KOPT-K1 (cell line): Measurements from ENCODE around the gene CR1L.
"Not testable (repeated sequence)": the region's sequence is repeated elsewhere in the genome, so short reads cannot be mapped to it uniquely, and the experiment has no call there.

Experiments used
- H3K27ac ChIP-seq: fragments of 200-600 bp; sonication (generic); 2 replicates; pipeline ENCODE4 v1.5.1; 2016; ENCODE audit warnings: antibody characterized with exemption, mild to moderate bottlenecking, low read depth, low read length; ENCODE audit not compliant: poor library complexity, severe bottlenecking
- H3K36me3 ChIP-seq: fragments of 200-600 bp; sonication (generic); 2 replicates; pipeline ENCODE4 v1.5.1; 2017; ENCODE audit warnings: antibody characterized with exemption, mild to moderate bottlenecking, low read length, moderate library complexity; ENCODE audit not compliant: insufficient read depth
- H3K9me3 ChIP-seq: fragments of 200-600 bp; sonication (generic); 2 replicates; pipeline ENCODE4 v1.5.1; 2017; ENCODE audit warnings: antibody characterized with exemption, low read length, mild to moderate bottlenecking; ENCODE audit not compliant: insufficient read depth, poor library complexity, severe bottlenecking

The CR1L gene

GRCh38 chr1:207742850-207743555 lies 98.1 kb downstream of the CR1L start:
- no peaks in the 10 kb centered on the region for H3K36me3 ChIP-seq
- H3K9me3 ChIP-seq: no peaks in the 10 kb centered on the region
- H3K27ac ChIP-seq: no peak overlapping the region

GRCh38 chr1:207744000-207744534 lies 99.1 kb downstream of the CR1L start:
- no peak overlapping the region for H3K27ac ChIP-seq
- no peaks in the 10 kb centered on the region for H3K36me3 ChIP-seq

DNA sequence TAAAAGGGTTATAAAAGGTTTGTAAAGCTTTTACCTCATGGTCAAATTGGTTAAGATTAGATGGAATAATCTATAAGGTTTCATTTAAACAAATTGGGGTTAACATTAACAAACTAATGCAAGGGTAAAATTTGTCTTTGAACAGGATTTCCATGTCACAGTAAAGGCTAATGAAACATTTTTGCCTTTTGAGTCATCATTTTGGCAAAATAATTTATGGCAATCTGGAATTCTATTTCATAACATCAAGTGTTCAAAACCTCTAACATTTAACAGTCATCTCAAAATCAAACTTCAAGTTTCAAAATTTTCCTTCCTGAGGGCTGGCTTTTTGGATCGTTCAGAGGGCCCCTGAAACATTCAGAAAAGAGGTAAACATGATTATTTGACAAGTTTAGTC lies 100.4 kb downstream of the CR1L start:
- no peaks in the 10 kb centered on the region for H3K9me3 ChIP-seq
- no peak overlapping the region for H3K27ac ChIP-seq
- H3K36me3 ChIP-seq: no peaks in the 10 kb centered on the region

More at GRCh38 chr1:207744000-207744534, 99.1 kb downstream of the CR1L start:
- H3K9me3 ChIP-seq: no peaks in the 10 kb centered on the region

DNA sequence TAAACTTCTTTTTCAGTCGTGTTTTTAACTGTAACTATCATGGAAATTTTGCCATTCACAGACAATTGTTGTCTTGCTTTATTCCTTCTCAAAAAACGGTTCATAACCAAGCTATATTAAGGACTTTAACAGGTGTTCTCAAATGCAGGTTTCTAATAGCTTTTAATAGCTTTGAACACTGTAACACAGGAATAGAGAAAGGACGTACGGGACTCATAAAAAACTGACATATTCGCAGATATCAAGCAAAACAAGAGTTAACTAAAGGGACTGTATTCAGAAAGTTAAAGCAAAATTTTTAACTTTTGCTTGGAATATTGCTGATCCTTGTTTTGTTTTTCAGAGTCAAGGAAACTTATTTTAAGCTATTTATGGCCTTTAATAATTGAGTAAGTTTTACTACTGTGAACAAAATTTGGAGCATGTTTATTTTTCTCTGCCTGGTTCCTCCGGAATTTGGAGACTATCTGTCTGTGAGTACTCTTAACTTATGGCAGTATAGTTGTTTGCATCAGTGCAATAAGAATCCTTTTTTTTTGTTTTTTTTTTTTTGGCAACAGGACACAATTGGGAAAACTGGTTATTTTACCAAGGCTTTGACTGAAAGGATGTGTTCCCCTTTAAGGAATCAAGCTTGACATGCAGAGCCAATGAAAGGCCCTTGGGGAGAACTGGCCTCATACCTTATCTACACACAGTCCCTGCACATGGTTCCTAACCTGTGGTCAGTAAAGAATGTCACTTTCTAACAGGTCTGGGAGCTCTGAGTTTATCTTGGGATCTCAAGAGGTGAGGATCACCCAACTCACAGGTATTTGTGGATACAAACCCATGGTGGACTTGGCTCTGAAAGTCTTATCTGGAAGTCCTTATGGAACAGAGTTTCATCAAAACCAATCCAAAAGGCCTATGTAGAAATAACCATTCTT lies 101.2 kb downstream of the CR1L start:
- no peaks in the 10 kb centered on the region for H3K9me3 ChIP-seq
- no peaks in the 10 kb centered on the region for H3K36me3 ChIP-seq
- H3K27ac ChIP-seq: no peak overlapping the region

DNA sequence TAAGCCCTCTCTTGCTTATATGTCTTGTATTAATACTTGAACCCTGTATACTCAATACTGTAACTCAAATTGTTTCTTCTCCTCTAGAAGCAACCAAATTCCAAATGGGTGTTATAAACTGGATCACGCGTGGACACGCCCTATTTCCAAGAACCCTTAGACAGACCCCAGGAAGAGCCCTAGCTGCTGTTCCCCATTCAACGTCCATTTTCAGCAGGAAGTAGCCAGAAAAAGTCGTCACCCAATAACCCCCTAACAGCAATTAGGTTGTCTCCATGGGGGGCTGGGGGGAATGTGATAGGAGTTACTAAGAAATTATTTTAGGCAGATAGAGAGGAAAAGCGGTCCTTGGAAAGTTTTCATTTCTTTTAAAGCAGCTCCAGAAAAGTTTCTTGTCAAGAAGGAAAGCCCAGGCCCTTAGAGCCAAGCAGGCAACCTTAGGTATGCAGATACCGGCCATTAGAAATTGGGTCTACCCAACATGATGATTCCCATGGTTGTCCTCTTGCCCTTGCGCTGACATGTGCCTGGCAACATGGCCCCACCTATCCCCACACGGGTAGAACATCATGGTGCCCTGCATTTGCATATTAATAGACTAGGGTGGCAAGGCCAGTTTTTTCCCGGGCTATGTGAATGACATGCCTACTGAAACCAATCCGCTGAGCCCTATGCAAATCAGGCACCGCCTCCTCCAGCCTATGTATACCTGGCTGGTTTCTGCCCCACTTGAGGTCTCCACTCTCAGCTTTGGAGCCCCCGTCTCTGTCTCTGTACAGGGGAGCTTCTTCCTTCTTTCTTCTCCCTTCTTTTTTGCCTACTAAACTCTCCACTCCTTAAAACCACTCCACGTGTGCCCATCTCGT lies 102.9 kb downstream of the CR1L start:
- Histone ChIP-seq H3K36me3 (no peaks in the 10 kb centered on the region), H3K27ac (peak overlapping the region; percentile 58), H3K9me3 (no peaks in the 10 kb centered on the region)

DNA sequence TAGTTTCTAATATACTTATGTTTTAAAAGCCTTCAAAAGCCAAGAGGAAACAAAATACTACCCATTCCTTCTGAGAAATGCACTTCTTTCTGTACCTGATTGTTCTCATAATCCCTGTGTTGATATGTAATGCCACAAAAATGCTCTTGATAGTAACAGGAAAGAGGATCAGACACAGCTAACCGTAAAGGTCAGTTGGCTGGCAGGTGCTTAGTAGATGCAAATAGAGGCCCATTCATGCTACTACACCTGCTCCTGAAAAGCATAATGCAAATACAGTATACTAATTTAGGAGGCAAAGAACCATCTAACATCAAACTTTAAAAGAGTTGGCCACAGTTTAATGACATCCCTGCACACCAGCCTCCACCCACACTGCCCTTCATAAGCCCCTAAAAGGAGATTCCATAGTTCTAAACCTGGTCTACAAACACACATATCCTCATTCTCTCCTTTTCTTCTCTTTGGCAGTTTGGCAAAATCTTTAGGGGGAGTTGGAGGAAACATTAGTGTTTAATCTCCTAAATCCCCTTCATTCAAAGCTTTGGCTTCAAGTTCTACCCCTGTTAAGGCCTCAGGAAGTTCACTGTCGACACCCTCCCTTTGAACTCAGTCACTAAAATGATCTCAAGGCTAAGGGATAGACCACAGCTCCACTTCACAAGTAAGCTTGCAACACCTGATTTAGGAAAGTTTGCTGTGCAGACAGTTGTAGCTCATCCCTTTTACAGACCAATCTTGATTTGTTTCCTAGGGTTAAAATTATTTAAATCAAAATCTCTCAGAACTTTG lies 104.0 kb downstream of the CR1L start:
- H3K27ac ChIP-seq: peak overlapping the region; percentile 58

DNA sequence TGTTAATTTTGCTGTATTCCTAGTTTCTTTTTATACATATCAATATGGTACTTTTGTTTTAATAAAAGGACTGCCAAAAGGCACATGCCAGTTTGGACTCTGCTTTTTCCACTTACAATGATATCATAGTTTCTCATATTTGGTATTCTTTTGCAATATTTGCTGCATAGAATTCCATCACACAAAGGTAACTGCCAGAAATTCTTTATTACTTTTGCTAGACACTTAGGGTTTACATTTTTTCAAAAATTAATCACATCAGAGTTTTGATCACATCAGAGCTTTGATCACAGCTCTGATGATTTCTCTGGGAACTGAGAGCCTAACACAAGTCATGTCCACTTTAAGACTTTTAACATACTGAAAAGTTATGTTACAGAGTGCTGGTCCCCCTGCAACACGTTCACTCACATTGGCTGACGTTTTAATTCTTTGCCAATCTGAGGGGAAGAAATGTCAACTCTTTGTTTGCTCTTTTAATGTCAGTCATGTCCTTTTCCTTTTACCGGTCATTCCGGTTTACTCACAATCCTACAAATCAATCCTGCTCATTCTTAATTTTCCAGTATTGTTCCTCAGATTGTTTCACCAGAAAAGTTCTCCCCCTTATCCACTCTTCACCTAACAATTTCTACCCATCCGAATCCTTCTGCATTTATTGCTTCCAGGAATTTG lies 105.8 kb downstream of the CR1L start:
- no peaks in the 10 kb centered on the region for H3K9me3 ChIP-seq
- no peaks in the 10 kb centered on the region for H3K36me3 ChIP-seq
- peak overlapping the region; percentile 91 for H3K27ac ChIP-seq

More for the DNA sequence above, 104.0 kb downstream of the CR1L start:
- Histone ChIP-seq H3K36me3 (no peaks in the 10 kb centered on the region), H3K9me3 (no peaks in the 10 kb centered on the region)

GRCh38 chr1:207751463-207751789 lies 106.5 kb downstream of the CR1L start:
- H3K36me3 ChIP-seq, H3K9me3 ChIP-seq: not testable (repeated sequence)
- peak overlapping the region; percentile 91 for H3K27ac ChIP-seq

DNA sequence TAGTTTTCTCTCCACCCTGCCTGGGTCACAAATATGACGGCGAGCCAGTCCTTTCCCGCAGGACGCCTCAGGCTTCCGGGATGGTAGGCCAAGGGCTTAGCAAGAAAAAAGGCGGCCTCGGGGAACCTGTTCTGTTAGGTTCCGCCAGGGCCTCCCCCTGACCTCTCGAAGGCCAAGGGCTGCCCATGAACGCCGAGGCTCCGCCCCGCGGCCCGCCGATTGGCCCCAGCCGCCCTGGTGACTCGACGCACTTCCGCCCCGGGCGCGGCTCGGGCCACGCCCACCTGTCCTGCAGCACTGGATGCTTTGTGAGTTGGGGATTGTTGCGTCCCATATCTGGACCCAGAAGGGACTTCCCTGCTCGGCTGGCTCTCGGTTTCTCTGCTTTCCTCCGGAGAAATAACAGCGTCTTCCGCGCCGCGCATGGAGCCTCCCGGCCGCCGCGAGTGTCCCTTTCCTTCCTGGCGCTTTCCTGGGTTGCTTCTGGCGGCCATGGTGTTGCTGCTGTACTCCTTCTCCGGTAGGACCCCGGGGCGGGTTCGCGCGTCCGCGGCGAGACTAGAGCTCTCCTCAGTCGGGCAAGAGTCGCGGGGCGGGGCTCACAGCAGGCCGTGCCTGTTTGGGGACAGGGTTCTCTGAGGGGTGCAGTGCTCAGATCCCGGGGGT lies 107.0 kb downstream of the CR1L start, which contains the start of gene CD46:
CD46 (plus strand) TSS at position 265 of the 666 bp plus-strand sequence; CDS start at position 424, 159 bp downstream.
- H3K36me3 ChIP-seq: peaks cover 9% of the 10 kb centered on the region
- no peaks in the 10 kb centered on the region for H3K9me3 ChIP-seq
- peak within 1 kb of the TSS; percentile 91 for H3K27ac ChIP-seq

- Histone ChIP-seq H3K9me3 (no peaks in the 10 kb centered on the region), H3K27ac (peak overlapping the region; percentile 91), H3K36me3 (peaks cover 15% of the 10 kb centered on the region)
Observed at GRCh38 chr1:207752456-207752998, 107.6 kb downstream of the CR1L start.

GRCh38 chr1:207753611-207754010 lies 108.7 kb downstream of the CR1L start:
- H3K36me3 ChIP-seq: peaks cover 26% of the 10 kb centered on the region
- peak overlapping the region; percentile 91 for H3K27ac ChIP-seq
- H3K9me3 ChIP-seq: no peaks in the 10 kb centered on the region

- H3K36me3 ChIP-seq: peaks cover 30% of the 10 kb centered on the region
- H3K27ac ChIP-seq: no peak overlapping the region
- H3K9me3 ChIP-seq: no peaks in the 10 kb centered on the region
Observed at GRCh38 chr1:207754011-207754410, 109.1 kb downstream of the CR1L start.
